ENCODE data around the gene AGPS.

AGPS gene

DNA sequence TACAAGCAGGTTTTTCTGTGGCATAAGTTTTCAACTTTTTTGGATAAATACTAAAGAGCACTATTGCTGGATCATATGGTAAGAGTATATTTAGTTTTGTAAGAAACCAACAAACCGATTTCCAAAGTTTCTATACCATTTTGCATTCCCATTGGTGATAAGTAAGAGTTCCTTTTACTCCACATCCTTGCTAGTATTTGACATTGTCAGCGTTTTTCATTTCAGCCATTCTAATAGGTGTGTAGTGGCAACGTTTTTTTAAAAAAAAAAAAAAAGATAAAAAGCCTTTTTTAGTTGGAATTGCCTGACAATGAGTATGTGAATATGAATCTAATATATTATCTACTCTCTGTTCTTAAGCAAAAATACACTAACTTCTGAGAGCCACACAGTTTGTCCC is 185.9 kb downstream of the AGPS start:
- Histone ChIP-seq H3K27me3 (ENCODE audit: low read depth, low read length) (no peaks in the 10 kb centered on the region), H3K4me1 (ENCODE audit: low read length) (no peaks in the 10 kb centered on the region), H3K36me3 (replicated peaks; ENCODE audit: low read depth, low read length) (no peaks in the 10 kb centered on the region), H3K4me2 (ENCODE audit: low read length) (no peak overlapping the region), H3K79me2 (ENCODE audit: low read length) (no peaks in the 10 kb centered on the region), H4K20me1 (ENCODE audit: insufficient read depth, low read length) (no peaks in the 10 kb centered on the region), H3K4me3 (ENCODE audit: low read length) (no peak overlapping the region), H3K9ac (ENCODE audit: low read length) (no peak overlapping the region), H3K9me3 (ENCODE audit: insufficient read depth, low read length) (no peaks in the 10 kb centered on the region), H2AFZ (ENCODE audit: low read depth, low read length) (no peak overlapping the region), H3K27ac (ENCODE audit: low read length) (no peak overlapping the region)
- TF ChIP-seq, protein P1, sequence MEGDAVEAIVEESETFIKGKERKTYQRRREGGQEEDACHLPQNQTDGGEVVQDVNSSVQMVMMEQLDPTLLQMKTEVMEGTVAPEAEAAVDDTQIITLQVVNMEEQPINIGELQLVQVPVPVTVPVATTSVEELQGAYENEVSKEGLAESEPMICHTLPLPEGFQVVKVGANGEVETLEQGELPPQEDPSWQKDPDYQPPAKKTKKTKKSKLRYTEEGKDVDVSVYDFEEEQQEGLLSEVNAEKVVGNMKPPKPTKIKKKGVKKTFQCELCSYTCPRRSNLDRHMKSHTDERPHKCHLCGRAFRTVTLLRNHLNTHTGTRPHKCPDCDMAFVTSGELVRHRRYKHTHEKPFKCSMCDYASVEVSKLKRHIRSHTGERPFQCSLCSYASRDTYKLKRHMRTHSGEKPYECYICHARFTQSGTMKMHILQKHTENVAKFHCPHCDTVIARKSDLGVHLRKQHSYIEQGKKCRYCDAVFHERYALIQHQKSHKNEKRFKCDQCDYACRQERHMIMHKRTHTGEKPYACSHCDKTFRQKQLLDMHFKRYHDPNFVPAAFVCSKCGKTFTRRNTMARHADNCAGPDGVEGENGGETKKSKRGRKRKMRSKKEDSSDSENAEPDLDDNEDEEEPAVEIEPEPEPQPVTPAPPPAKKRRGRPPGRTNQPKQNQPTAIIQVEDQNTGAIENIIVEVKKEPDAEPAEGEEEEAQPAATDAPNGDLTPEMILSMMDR (IDR thresholded peaks at IDR 0.05; ENCODE audit: low read depth, low read length) = no peak
- no peak for TF ChIP-seq EZH2phosphoT487 (IDR thresholded peaks at IDR 0.05; ENCODE audit: low read depth)

DNA sequence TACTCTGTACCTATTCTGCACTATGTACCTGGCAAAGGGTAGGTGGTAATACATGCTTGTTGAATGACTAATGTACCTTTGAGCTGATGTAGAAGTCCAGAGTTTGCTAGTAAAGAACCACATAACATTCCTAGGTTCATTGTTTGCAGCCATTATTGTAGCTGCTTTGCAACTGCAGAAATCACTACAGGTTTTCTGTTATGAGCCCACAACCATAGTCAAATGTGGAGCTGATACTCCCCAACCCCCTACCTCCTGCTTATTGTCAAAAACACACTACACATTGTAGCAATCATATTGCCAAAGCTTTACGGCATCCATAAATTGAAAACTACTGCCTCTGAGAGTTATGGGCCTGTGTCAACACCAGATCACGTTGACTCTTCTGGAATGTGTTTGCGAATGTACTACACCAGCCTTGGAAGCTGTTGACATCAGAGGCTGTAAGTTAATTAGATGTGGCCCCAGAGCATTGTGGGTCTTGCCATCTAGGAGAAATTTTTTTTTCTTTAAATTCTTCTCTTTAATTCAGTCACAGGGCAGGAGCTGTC is 187.0 kb downstream of the AGPS start:
- no peak for TF ChIP-seq EZH2phosphoT487 (IDR thresholded peaks at IDR 0.05; ENCODE audit: low read depth)
- TF ChIP-seq, protein P1 (IDR thresholded peaks at IDR 0.05; ENCODE audit: low read depth, low read length) = no peak
- Histone ChIP-seq H3K9ac (ENCODE audit: low read length) (no peak overlapping the region), H3K79me2 (ENCODE audit: low read length) (no peaks in the 10 kb centered on the region), H3K4me3 (ENCODE audit: low read length) (no peak overlapping the region), H3K4me1 (ENCODE audit: low read length) (no peaks in the 10 kb centered on the region), H3K9me3 (ENCODE audit: insufficient read depth, low read length) (no peaks in the 10 kb centered on the region), H3K27me3 (ENCODE audit: low read depth, low read length) (no peaks in the 10 kb centered on the region), H3K36me3 (replicated peaks; ENCODE audit: low read depth, low read length) (no peaks in the 10 kb centered on the region), H4K20me1 (ENCODE audit: insufficient read depth, low read length) (no peaks in the 10 kb centered on the region), H2AFZ (ENCODE audit: low read depth, low read length) (no peak overlapping the region), H3K4me2 (ENCODE audit: low read length) (no peak overlapping the region), H3K27ac (ENCODE audit: low read length) (no peak overlapping the region)

DNA sequence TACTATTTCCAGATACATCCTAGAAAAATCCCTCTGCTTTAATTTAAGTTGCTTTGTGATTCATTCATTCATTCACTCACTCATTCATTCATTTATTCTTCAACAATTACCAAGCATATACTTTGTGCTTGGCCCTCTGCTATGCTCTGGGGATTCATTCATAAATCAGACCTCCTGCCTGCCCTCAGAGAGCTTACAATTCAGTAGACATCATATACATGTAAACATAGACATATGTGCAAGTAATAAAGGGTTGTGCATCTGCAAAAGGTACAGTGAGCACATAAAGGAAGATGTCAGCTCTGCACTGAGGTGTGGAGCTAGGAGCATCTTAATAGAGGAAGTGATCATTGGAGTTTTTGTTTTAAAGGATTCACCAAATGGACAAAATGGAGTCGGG is 189.4 kb downstream of the AGPS start:
- no peak overlapping the region for H2AFZ ChIP-seq (ENCODE audit: low read depth, low read length)
- H3K9me3 ChIP-seq (ENCODE audit: insufficient read depth, low read length) = no peaks in the 10 kb centered on the region
- no peak overlapping the region for H3K4me2 ChIP-seq (ENCODE audit: low read length)
- no peaks in the 10 kb centered on the region for H3K36me3 ChIP-seq (replicated peaks; ENCODE audit: low read depth, low read length)
- no peaks in the 10 kb centered on the region for H3K4me1 ChIP-seq (ENCODE audit: low read length)
- no peaks in the 10 kb centered on the region for H4K20me1 ChIP-seq (ENCODE audit: insufficient read depth, low read length)
- TF ChIP-seq EZH2phosphoT487 (IDR thresholded peaks at IDR 0.05; ENCODE audit: low read depth) = no peak
- TF ChIP-seq, protein P1 (IDR thresholded peaks at IDR 0.05; ENCODE audit: low read depth, low read length) = no peak
- H3K27ac ChIP-seq (ENCODE audit: low read length) = no peak overlapping the region
- no peak overlapping the region for H3K9ac ChIP-seq (ENCODE audit: low read length)
- H3K27me3 ChIP-seq (ENCODE audit: low read depth, low read length) = no peaks in the 10 kb centered on the region
- no peaks in the 10 kb centered on the region for H3K79me2 ChIP-seq (ENCODE audit: low read length)
- no peak overlapping the region for H3K4me3 ChIP-seq (ENCODE audit: low read length)

DNA sequence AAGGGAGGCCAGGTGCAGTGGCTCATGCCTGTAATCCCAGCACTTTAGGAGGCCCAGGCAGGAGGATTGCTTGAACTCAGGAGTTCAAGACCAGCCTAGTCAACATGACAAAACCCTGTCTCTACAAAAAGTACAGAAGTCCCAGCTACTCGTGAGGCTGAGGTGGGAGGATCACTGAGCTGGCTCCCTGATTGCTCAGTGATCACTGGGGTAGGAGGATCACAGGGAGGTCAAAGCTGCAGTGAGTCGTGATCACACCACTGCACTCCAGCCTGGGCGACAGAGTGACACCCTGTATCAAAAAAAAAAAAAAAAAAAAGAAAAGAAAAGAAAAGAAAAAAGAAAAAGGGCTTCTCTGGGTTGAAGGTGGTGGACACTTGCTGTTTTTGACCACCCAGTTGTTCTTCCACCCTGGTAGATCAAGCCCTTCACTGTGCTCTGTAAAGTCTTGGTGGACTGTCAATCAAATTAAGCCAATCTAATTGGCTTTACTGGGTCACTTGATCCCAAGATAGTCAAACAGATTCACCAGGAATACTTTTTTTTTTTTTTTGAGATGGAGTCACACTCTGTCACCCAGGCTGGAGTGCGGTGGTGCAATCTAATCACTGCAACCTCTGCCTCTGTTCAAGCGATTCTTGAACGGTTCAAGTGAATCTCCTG is 191.6 kb downstream of the AGPS start:
- H3K4me3 ChIP-seq (ENCODE audit: low read length) = no peak overlapping the region
- no peaks in the 10 kb centered on the region for H3K4me1 ChIP-seq (ENCODE audit: low read length)
- no peaks in the 10 kb centered on the region for H4K20me1 ChIP-seq (ENCODE audit: insufficient read depth, low read length)
- no peak overlapping the region for H3K27ac ChIP-seq (ENCODE audit: low read length)
- H3K4me2 ChIP-seq (ENCODE audit: low read length) = no peak overlapping the region
- H3K36me3 ChIP-seq (replicated peaks; ENCODE audit: low read depth, low read length) = no peaks in the 10 kb centered on the region
- no peak overlapping the region for H2AFZ ChIP-seq (ENCODE audit: low read depth, low read length)
- TF ChIP-seq, protein P1 (IDR thresholded peaks at IDR 0.05; ENCODE audit: low read depth, low read length) = no peak
- TF ChIP-seq EZH2phosphoT487 (IDR thresholded peaks at IDR 0.05; ENCODE audit: low read depth) = no peak
- H3K9ac ChIP-seq (ENCODE audit: low read length) = no peak overlapping the region
- H3K27me3 ChIP-seq (ENCODE audit: low read depth, low read length) = no peaks in the 10 kb centered on the region
- H3K9me3 ChIP-seq (ENCODE audit: insufficient read depth, low read length) = no peaks in the 10 kb centered on the region
- H3K79me2 ChIP-seq (ENCODE audit: low read length) = no peaks in the 10 kb centered on the region

Data from OCI-LY3 (cell line).